Tibial artery (tissue), 4 donors: ENCODE results near the gene DBH.

ENCODE experiments used
- DNase-seq, 2 donors: peaks; one replicate each; pipeline ENCODE4 v3.0.0-alpha.2; 2019
- H3K27ac ChIP-seq, 2 donors: fragments of 200-600 bp; sonication (generic) in 1 of 2; 1 replicate in 1 of 2; 2 replicates in 1 of 2; pipeline ENCODE4 v1.5.1; 2018 to 2019; ENCODE audit warnings: mild to moderate bottlenecking in 1 of 2
- H3K27me3 ChIP-seq, 2 donors: fragments of 200-600 bp; sonication (generic) in 1 of 2; one replicate each; pipeline versions ENCODE4 v1.5.1 to v1.6.0; 2016 to 2019
- H3K36me3 ChIP-seq, 3 donors: fragments of 200-600 bp; sonication (generic) in 2 of 3; one replicate each; pipeline ENCODE4 v1.5.1; 2016 to 2019; ENCODE audit warnings: mild to moderate bottlenecking in 2 of 3
- H3K4me1 ChIP-seq, 4 donors: fragments of 200-600 bp; sonication (generic) in 2 of 4; 1 replicate in 3 of 4; 2 replicates in 1 of 4; pipeline ENCODE4 v1.5.1; 2016 to 2019
- H3K4me3 ChIP-seq, 2 donors: fragments of 200-600 bp; sonication (generic) in 1 of 2; 1 replicate in 1 of 2; 2 replicates in 1 of 2; pipeline ENCODE4 v1.5.1; 2018 to 2019; ENCODE audit warnings: mild to moderate bottlenecking in 2 of 2
- H3K9me3 ChIP-seq, 3 donors: fragments of 200-600 bp; sonication (generic) in 1 of 3; one replicate each; pipeline ENCODE4 v1.5.1; 2016 to 2019
- CTCF ChIP-seq, 2 experiments: fragments of 200-600 bp in 1 of 2; fragments of 450-650 bp in 1 of 2; IDR thresholded peaks; one replicate each; pipeline ENCODE4 v1.5.1; 2017 to 2019; ENCODE audit warnings: antibody characterized with exemption in 2 of 2, mild to moderate bottlenecking in 1 of 2, moderate library complexity in 1 of 2
- intact Hi-C: fragments of 100-400 bp; cut with DNase I; formaldehyde crosslinking; loops from one replicate; pipeline ENCODE4 v1.15.0; 2023; ENCODE audit warnings: low total_unique reads

Gene DBH

GRCh38 chr9:133689151-133689763 is 53.1 kb downstream of the DBH start:
- Histone ChIP-seq H3K9me3 (no peaks in the 10 kb centered on the region), H3K4me1 (no peaks in the 10 kb centered on the region), H3K4me3 (no peak overlapping the region), H3K36me3 (no peaks in the 10 kb centered on the region), H3K27me3 (peaks cover 0 to 36% of the 10 kb centered on the region in 2 donors), H3K27ac (no peak overlapping the region)
- intact Hi-C loops: no loop called here
- DNase-seq: no peak
- TF ChIP-seq CTCF (IDR thresholded peaks at IDR 0.05): no peak

GRCh38 chr9:133690081-133690561 is 54.0 kb downstream of the DBH start:
- Histone ChIP-seq H3K27me3 (peaks cover 0 to 41% of the 10 kb centered on the region in 2 donors), H3K9me3 (no peaks in the 10 kb centered on the region), H3K36me3 (no peaks in the 10 kb centered on the region), H3K4me1 (no peaks in the 10 kb centered on the region), H3K4me3 (no peak overlapping the region), H3K27ac (no peak overlapping the region)
- intact Hi-C loops: no loop called here
- no peak for TF ChIP-seq CTCF (IDR thresholded peaks at IDR 0.05)
- no peak for DNase-seq

DNA sequence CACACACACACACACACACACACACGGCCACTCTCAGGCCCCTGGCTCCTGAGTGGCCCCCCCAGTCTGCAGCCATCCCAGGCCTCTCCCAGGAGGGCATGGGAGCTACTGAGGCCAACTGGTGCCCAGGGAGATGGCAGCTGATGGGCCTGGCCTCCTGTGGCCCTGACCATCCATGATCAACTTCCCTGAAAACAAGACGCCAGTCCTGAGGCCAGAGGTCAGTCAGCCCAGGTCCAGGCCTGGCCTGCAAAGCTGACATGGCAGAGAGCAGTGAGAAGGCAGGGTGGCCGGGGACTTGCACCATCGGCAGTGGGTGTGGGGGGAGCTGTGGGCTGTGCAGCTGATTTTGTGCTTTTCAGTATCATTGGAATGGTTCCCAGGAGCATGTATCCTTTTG is 55.0 kb downstream of the DBH start:
- H3K36me3 ChIP-seq: no peaks in the 10 kb centered on the region
- intact Hi-C loops: no loop called here
- no peak for TF ChIP-seq CTCF (IDR thresholded peaks at IDR 0.05)
- DNase-seq: no peak
- H3K27ac ChIP-seq: no peak overlapping the region
- H3K4me1 ChIP-seq: no peaks in the 10 kb centered on the region
- H3K9me3 ChIP-seq: no peaks in the 10 kb centered on the region
- H3K4me3 ChIP-seq: no peak overlapping the region
- peaks cover 0 to 48% of the 10 kb centered on the region in 2 donors for H3K27me3 ChIP-seq

- H3K36me3 ChIP-seq: no peaks in the 10 kb centered on the region
- intact Hi-C loops: no loop called here
- DNase-seq: no peak
- H3K4me3 ChIP-seq: no peak overlapping the region
- H3K27ac ChIP-seq: no peak overlapping the region
- no peaks in the 10 kb centered on the region for H3K9me3 ChIP-seq
- H3K4me1 ChIP-seq: no peaks in the 10 kb centered on the region
- peaks cover 0 to 48% of the 10 kb centered on the region in 2 donors for H3K27me3 ChIP-seq
- no peak for TF ChIP-seq CTCF (IDR thresholded peaks at IDR 0.05)
Measured at GRCh38 chr9:133691626-133692363, 55.6 kb downstream of the DBH start.

DNA sequence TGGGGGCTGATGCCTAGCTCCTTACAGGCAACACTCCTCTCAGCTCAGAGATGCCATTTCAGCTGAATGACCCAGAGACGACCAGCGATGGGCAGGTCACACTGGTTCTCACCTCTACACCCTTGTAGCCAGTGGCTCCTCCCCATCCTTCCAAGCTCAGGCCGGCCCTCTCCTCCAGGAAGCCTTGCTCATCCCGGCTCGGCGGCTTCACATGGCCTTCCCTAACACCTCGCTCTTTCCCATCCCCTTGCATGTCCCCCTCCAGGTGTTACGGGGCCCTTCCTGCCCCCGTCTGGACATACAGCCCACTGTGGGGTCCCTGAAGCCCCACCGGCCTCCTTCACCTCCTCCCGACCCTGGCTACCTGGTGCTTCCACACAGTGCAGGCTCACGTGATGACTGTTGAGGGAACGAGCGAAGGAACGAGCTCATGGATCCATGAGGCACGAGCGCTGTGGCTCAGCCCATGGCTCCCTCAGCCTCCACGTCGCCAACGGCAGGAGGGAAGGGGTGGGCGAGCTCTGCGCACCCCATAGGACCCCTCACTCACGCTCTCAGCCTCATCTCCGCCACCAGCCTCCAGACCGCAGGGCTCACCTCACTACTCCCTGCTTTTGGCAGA is 56.3 kb downstream of the DBH start:
- intact Hi-C loops: no loop called here
- no peaks in the 10 kb centered on the region for H3K9me3 ChIP-seq
- H3K4me3 ChIP-seq: no peak overlapping the region
- no peaks in the 10 kb centered on the region for H3K36me3 ChIP-seq
- no peak for DNase-seq
- no peak overlapping the region for H3K27ac ChIP-seq
- no peaks in the 10 kb centered on the region for H3K4me1 ChIP-seq
- peaks cover 0 to 48% of the 10 kb centered on the region in 2 donors for H3K27me3 ChIP-seq
- TF ChIP-seq CTCF (IDR thresholded peaks at IDR 0.05): no peak
